DND-41 (cell line): ENCODE results near the gene PLXNA4.

Source experiments
- ATAC-seq: fragments of 200-7000 bp; cut with Tn5 transposase; 3 replicates; pipeline ENCODE4 v1.9.1; 2021; ENCODE audit warnings: low read depth; ENCODE audit not compliant: insufficient read depth
- DNase-seq: peaks from one replicate; pipeline ENCODE4 v3.0.0-alpha.2; 2020
- H2AFZ ChIP-seq: 2 replicates; pipeline ENCODE4 v1.6.0; 2012; ENCODE audit warnings: low read depth, low read length
- H3K27ac ChIP-seq: 2 replicates; pipeline ENCODE4 v1.5.1; 2012; ENCODE audit warnings: low read length, inconsistent platforms
- H3K27me3 ChIP-seq: fragments of 200-600 bp; sonication (generic); 2 replicates; pipeline ENCODE4 v1.6.0; 2012; ENCODE audit warnings: low read length, mild to moderate bottlenecking, inconsistent platforms; ENCODE audit not compliant: insufficient read depth, poor library complexity
- H3K36me3 ChIP-seq: 2 replicates; pipeline ENCODE4 v1.5.1; 2012; ENCODE audit warnings: low read length, inconsistent platforms; ENCODE audit not compliant: insufficient read depth
- H3K4me1 ChIP-seq: 2 replicates; pipeline ENCODE4 v1.5.1; 2012; ENCODE audit warnings: mild to moderate bottlenecking, low read length; ENCODE audit not compliant: insufficient read depth
- H3K4me2 ChIP-seq: 2 replicates; pipeline ENCODE4 v1.6.0; 2012; ENCODE audit warnings: mild to moderate bottlenecking, moderate library complexity, low read length, inconsistent platforms; ENCODE audit not compliant: insufficient read depth
- H3K4me3 ChIP-seq, 2 experiments: fragments of 200-600 bp in 1 of 2; shearing (Covaris generic) in 1 of 2; 2 replicates each; pipeline ENCODE4 v1.5.1; 2012 to 2016; ENCODE audit warnings: inconsistent platforms in 2 of 2, low read length in 2 of 2, mild to moderate bottlenecking in 2 of 2, low read depth in 1 of 2, moderate library complexity in 1 of 2
- H3K79me2 ChIP-seq: 2 replicates; pipeline ENCODE4 v1.6.0; 2012; ENCODE audit warnings: low read length, inconsistent platforms; ENCODE audit not compliant: insufficient read depth
- H3K9ac ChIP-seq: 2 replicates; pipeline ENCODE4 v1.6.0; 2012; ENCODE audit warnings: low read depth, mild to moderate bottlenecking, inconsistent platforms, low read length, moderate library complexity
- H3K9me3 ChIP-seq: 2 replicates; pipeline ENCODE4 v1.5.1; 2012; ENCODE audit warnings: low read length, moderate library complexity, mild to moderate bottlenecking, inconsistent platforms; ENCODE audit not compliant: insufficient read depth, severe bottlenecking
- H4K20me1 ChIP-seq: 2 replicates; pipeline ENCODE4 v1.6.0; 2012; ENCODE audit warnings: low read length; ENCODE audit not compliant: insufficient read depth
- CTCF ChIP-seq: IDR thresholded peaks from 2 replicates; pipeline ENCODE4 v1.5.1; 2012; ENCODE audit warnings: borderline replicate concordance, low read length, moderate library complexity, mild to moderate bottlenecking; ENCODE audit not compliant: poor library complexity, severe bottlenecking; ENCODE audit errors: extremely low read depth
- EZH2 ChIP-seq: IDR thresholded peaks from 3 replicates; pipeline ENCODE4 v1.6.1; 2012; ENCODE audit warnings: borderline replicate concordance, low read depth, mild to moderate bottlenecking, moderate library complexity, low read length, inconsistent platforms; ENCODE audit not compliant: severe bottlenecking

PLXNA4 gene

GRCh38 chr7:132192809-132193208 lies 383.5 kb downstream of the PLXNA4 start:
- no peak overlapping the region for H3K27ac ChIP-seq
- no peaks in the 10 kb centered on the region for H3K4me1 ChIP-seq
- H2AFZ ChIP-seq: no peak overlapping the region
- no peaks in the 10 kb centered on the region for H4K20me1 ChIP-seq
- no peak for ATAC-seq
- H3K4me2 ChIP-seq: no peak overlapping the region
- peaks cover 3% of the 10 kb centered on the region for H3K9me3 ChIP-seq
- H3K9ac ChIP-seq: no peak overlapping the region
- TF ChIP-seq CTCF (no peak), EZH2 (no peak)
- H3K27me3 ChIP-seq: no peaks in the 10 kb centered on the region
- H3K36me3 ChIP-seq: no peaks in the 10 kb centered on the region
- H3K79me2 ChIP-seq: no peaks in the 10 kb centered on the region
- DNase-seq: no peak
- H3K4me3 ChIP-seq: no peak overlapping the region

GRCh38 chr7:132191418-132191817 lies 384.9 kb downstream of the PLXNA4 start:
- Histone ChIP-seq H2AFZ (no peak overlapping the region), H3K27ac (no peak overlapping the region), H3K9ac (no peak overlapping the region), H3K4me2 (no peak overlapping the region), H3K4me1 (no peaks in the 10 kb centered on the region), H3K9me3 (peaks cover 13% of the 10 kb centered on the region), H4K20me1 (no peaks in the 10 kb centered on the region), H3K79me2 (no peaks in the 10 kb centered on the region), H3K4me3 (no peak overlapping the region), H3K36me3 (no peaks in the 10 kb centered on the region), H3K27me3 (no peaks in the 10 kb centered on the region)
- no peak for ATAC-seq
- TF ChIP-seq CTCF (no peak), EZH2 (no peak)
- no peak for DNase-seq

- Histone ChIP-seq H3K27me3 (no peaks in the 10 kb centered on the region), H3K36me3 (no peaks in the 10 kb centered on the region), H3K9me3 (peaks cover 13% of the 10 kb centered on the region), H3K27ac (no peak overlapping the region), H2AFZ (no peak overlapping the region), H3K4me3 (no peak overlapping the region), H4K20me1 (no peaks in the 10 kb centered on the region), H3K4me1 (no peaks in the 10 kb centered on the region), H3K9ac (no peak overlapping the region), H3K4me2 (no peak overlapping the region), H3K79me2 (no peaks in the 10 kb centered on the region)
- DNase-seq: no peak
- TF ChIP-seq EZH2: no peak
- no peak for TF ChIP-seq CTCF
- no peak for ATAC-seq
These were observed 385.6 kb downstream of the PLXNA4 start for GRCh38 chr7:132190683-132191082.

- no peaks in the 10 kb centered on the region for H3K79me2 ChIP-seq
- ATAC-seq (no peak), DNase-seq (no peak)
- H3K36me3 ChIP-seq: no peaks in the 10 kb centered on the region
- peaks cover 13% of the 10 kb centered on the region for H3K9me3 ChIP-seq
- no peak overlapping the region for H3K9ac ChIP-seq
- no peak overlapping the region for H3K4me3 ChIP-seq
- no peak overlapping the region for H2AFZ ChIP-seq
- H3K27me3 ChIP-seq: no peaks in the 10 kb centered on the region
- TF ChIP-seq CTCF: no peak
- TF ChIP-seq EZH2: no peak
- H4K20me1 ChIP-seq: 0 out of 2 replicates have a peak, but pooled peaks cover under 1% of the 10 kb centered on the region
- no peak overlapping the region for H3K4me2 ChIP-seq
- H3K4me1 ChIP-seq: no peaks in the 10 kb centered on the region
- H3K27ac ChIP-seq: no peak overlapping the region
These were observed 386.4 kb downstream of the PLXNA4 start for GRCh38 chr7:132189881-132190280.
